ENCODE measurements around the gene SHISA6.

- TF ChIP-seq, protein P1, sequence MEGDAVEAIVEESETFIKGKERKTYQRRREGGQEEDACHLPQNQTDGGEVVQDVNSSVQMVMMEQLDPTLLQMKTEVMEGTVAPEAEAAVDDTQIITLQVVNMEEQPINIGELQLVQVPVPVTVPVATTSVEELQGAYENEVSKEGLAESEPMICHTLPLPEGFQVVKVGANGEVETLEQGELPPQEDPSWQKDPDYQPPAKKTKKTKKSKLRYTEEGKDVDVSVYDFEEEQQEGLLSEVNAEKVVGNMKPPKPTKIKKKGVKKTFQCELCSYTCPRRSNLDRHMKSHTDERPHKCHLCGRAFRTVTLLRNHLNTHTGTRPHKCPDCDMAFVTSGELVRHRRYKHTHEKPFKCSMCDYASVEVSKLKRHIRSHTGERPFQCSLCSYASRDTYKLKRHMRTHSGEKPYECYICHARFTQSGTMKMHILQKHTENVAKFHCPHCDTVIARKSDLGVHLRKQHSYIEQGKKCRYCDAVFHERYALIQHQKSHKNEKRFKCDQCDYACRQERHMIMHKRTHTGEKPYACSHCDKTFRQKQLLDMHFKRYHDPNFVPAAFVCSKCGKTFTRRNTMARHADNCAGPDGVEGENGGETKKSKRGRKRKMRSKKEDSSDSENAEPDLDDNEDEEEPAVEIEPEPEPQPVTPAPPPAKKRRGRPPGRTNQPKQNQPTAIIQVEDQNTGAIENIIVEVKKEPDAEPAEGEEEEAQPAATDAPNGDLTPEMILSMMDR (IDR thresholded peaks at IDR 0.05; ENCODE audit: poor library complexity, severe bottlenecking) = no peak
- TF ChIP-seq SMC3 (conservative IDR thresholded peaks at IDR 0.05; ENCODE audit: poor library complexity) = no peak
- no peak for TF ChIP-seq EZH2 (IDR thresholded peaks at IDR 0.05; ENCODE audit: borderline replicate concordance, insufficient read depth, low read length, poor library complexity, severe bottlenecking)
- TF ChIP-seq EP300 (conservative IDR thresholded peaks at IDR 0.05; ENCODE audit: poor library complexity, severe bottlenecking) = no peak
- TF ChIP-seq, protein P2, sequence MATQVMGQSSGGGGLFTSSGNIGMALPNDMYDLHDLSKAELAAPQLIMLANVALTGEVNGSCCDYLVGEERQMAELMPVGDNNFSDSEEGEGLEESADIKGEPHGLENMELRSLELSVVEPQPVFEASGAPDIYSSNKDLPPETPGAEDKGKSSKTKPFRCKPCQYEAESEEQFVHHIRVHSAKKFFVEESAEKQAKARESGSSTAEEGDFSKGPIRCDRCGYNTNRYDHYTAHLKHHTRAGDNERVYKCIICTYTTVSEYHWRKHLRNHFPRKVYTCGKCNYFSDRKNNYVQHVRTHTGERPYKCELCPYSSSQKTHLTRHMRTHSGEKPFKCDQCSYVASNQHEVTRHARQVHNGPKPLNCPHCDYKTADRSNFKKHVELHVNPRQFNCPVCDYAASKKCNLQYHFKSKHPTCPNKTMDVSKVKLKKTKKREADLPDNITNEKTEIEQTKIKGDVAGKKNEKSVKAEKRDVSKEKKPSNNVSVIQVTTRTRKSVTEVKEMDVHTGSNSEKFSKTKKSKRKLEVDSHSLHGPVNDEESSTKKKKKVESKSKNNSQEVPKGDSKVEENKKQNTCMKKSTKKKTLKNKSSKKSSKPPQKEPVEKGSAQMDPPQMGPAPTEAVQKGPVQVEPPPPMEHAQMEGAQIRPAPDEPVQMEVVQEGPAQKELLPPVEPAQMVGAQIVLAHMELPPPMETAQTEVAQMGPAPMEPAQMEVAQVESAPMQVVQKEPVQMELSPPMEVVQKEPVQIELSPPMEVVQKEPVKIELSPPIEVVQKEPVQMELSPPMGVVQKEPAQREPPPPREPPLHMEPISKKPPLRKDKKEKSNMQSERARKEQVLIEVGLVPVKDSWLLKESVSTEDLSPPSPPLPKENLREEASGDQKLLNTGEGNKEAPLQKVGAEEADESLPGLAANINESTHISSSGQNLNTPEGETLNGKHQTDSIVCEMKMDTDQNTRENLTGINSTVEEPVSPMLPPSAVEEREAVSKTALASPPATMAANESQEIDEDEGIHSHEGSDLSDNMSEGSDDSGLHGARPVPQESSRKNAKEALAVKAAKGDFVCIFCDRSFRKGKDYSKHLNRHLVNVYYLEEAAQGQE (IDR thresholded peaks at IDR 0.05; ENCODE audit: borderline replicate concordance) = no peak
- TF ChIP-seq POLR2AphosphoS5 (IDR thresholded peaks at IDR 0.05) = no peak
Measured at GRCh38 chr17:11328770-11329169, 87.8 kb downstream of the SHISA6 start.
